Stimulated activated CD8-positive, alpha-beta memory T cell treated with anti-CD3 and anti-CD28 coated beads, Interleukin-7, amount 100 ng/mL, for 1 hour (primary cell): ENCODE measurements around the gene RPL10.
"Not testable (repeated sequence)": the region's sequence is repeated elsewhere in the genome, so short reads cannot be mapped to it uniquely, and the experiment has no call there.

Experiments
- DNase-seq, 2 donors: peaks; one replicate each; pipeline ENCODE4 v3.0.0-alpha.2; 2020; ENCODE audit warnings: low read depth in 2 of 2

Gene RPL10

GRCh38 chrX:154378059-154378798, 19.9 kb upstream of the RPL10 start:
- no peak for DNase-seq

DNA sequence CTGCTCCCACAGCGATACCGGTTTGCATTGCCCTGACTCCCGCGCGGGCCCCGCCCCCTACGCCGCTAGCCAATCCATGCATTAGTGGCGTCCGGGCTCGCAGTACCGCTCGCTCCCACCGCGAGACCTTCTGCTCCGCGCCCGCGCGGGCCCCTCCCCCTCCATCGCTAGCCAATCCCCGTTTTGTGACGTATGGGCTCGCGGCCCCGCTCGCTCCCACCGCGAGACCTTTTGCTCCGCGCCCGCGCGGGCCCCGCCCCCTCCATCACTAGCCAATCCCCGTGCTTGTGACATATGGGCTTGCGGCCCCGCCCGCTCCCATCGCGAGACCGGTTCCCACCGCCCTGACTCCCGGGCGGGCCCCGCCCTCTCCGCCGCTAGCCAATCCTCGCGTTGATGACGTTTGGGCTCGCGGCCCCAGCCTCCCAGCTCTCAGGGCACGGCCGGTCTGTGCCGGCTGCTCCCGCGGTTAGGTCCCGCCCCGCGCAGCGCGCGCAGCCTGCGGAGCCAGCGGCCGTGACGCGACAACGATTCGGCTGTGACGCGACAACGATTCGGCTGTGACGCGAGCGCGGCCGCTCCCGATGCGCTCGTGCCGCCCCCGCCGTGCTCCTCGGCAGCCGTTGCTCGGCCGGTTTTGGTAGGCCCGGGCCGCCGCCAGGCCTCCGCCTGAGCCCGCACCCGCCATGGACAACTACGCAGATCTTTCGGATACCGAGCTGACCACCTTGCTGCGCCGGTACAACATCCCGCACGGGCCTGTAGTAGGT, 19.2 kb upstream of the RPL10 start, which contains the start of gene EMD:
EMD (plus strand) TSS at position 497 of the 770 bp plus-strand sequence; CDS start at position 687, 190 bp downstream.
- peak; percentile 87 to 88 for DNase-seq

DNA sequence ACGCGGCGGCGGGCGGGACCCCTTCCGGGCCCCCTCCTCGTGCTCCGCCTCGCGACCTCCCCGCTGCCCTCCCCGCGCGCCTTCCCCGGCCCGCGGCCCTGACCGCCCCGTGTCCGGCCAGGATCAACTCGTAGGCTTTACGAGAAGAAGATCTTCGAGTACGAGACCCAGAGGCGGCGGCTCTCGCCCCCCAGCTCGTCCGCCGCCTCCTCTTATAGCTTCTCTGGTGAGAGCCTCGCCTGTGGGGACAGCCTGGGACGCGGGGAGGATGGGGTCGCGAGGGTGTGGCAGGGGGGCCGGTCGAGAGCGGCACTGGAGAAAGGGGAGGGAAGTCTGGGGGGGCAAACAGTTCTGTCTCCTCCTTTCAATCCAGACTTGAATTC, 18.6 kb upstream of the RPL10 start:
- DNase-seq: no peak

DNA sequence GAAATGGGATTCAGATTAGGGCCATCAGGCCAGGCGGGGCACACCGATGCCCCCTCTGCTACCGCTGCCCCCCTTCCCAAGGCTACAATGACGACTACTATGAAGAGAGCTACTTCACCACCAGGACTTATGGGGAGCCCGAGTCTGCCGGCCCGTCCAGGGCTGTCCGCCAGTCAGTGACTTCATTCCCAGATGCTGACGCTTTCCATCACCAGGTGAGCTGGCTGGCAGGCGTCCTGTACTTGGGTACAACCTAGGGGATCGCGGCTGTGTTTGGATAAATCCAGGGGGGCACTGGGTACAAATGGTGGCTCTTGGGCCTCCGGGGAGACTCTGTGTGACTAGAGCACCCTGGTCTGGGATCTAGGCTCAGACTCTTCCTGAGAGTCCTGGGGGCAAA, 18.0 kb upstream of the RPL10 start:
- DNase-seq: no peak

DNA sequence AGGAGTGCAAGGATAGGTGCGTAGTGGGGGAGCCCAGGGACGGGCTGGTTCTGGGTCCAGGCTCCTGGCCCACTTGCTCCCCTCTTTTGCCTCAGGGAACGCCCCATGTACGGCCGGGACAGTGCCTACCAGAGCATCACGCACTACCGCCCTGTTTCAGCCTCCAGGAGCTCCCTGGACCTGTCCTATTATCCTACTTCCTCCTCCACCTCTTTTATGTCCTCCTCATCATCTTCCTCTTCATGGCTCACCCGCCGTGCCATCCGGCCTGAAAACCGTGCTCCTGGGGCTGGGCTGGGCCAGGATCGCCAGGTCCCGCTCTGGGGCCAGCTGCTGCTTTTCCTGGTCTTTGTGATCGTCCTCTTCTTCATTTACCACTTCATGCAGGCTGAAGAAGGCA, 17.4 kb upstream of the RPL10 start:
- DNase-seq: no peak

DNA sequence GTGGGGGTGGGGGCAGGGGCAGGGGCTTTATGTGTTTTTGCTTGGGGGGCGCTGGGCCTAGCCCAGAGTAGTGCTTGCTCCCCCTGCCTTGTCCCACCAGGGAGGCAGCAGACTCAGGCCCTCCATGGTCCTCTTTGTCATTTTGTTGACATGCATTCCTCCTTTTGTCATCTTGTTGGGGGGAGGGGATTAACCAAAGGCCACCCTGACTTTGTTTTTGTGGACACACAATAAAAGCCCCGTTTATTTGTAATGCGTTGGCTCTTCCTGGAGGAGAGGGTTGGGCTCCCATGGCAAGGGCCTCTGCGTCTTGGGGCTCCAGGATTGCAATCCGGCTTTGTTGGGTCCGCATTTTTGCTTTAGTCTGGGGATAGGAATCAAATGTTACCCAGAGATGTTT, 16.9 kb upstream of the RPL10 start:
- DNase-seq: no peak

DNA sequence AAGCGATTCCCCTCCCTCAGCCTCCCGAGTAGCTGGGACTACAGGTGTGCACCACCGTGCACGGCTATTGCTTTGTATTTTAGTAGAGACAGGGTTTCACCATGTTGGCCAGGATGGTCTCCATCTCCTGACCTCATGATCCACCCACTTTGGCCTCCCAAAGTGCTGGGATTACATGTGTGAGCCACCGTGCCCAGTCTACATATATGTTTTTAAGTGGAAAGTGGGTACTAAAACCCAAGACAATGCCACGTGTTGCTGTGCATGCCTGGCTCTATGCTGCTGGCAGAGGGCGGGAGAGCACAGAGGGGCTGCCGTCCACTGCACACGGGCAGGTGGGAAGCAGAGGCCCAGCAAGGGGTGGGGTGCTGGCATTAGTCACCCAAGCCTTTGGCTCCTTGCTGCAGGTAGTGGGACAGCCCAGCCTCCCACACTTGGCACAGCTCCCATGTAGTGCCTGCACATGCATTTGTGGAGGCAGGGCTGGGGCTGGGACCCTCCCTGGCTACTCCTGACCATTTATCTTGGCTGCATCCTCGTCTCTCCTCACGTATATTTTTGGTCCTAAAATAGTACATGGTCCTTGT, 15.6 kb upstream of the RPL10 start:
- DNase-seq: no peak

GRCh38 chrX:154383359-154384283, 14.6 kb upstream of the RPL10 start:
- no peak for DNase-seq

GRCh38 chrX:154384284-154384892, 13.8 kb upstream of the RPL10 start:
- DNase-seq: no peak

DNA sequence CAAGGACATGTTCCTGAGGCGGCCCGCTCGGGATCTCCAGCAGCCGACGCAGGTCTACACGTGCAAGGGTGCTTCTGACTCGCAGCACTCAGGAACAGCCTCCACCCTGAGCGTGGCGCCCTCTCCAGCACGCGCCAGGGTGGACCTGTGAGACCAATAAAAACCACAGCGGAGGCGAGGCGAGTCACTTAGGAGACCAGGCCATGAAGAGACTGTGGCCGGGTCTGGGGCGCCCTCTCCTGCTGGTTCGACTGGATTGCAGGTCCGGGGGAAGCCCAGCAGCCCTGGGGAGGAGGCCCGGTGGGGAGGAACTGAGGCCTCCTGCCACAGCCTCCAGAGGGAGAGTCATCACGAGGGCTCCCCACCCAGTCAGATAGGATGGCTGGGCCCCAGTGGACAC, 10.1 kb upstream of the RPL10 start:
- not testable (repeated sequence) for DNase-seq

DNA sequence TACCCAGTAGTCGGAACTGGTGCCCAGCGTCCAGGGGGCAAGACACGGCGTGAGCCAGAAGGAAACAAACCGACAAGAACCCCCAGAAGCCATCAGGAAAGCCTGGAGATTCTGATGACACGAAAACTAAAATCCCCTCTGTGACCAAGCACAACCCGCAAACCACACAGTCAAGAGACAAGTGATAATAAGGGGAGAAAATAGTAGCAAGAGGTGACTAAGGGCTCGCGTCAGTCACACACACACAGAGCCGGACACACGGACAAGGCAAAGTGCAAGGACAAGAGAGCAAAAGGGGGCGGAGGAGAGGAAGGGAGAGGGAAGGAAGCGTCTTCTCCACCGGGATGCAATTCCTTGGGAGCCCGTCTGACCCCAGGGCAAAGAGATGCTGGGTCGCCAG, 9.5 kb upstream of the RPL10 start:
- DNase-seq: not testable (repeated sequence)

DNA sequence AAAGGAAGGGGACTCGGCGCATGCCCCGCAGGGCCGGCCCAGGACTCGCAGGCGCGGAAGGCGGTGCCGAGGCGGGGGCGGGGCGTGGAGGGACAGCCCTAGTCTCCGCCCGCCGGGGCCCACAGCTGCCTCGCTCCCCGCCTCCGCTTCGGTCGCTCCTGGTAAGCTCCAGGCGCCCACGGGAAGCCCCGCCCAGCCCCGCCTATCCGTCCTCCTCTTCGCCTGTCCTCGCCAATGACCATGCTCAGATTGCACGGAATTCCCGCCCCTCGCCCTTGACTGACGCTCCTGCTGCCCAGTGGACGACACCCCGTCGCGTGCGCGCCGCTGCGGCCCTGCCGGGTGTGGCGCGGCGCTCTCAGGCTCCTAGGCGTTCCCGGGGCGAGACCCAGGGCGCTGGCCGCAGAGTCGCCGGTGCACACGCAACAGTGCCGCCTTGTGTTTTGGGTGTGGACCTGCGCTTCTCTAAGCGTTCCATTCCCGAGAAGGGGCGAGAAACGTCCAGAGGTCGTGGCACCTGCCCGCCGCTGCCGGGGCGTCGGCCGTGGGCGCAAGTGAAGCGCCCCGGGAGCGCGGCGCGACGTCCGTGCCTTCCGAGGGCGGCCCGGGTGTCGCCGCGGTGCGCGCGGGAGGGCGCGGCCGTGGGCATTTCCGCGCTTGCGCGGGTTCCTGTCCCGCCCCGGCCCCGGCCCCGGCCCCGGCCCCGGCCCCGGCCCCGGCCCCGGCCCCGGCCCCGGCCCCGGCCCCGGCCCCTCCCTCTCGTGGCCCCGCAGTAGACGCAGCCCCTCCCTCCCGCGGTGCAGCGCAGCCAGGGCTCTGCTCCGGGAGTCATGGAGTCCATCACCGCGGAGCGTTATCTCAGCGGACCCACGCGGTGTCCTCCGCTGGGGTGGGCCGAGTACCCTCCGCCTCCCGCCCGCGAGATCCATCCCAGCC, 8.1 kb upstream of the RPL10 start:
- DNase-seq: not testable (repeated sequence)

- DNase-seq: not testable (repeated sequence)
Measured at GRCh38 chrX:154396363-154396762, 1.8 kb upstream of the RPL10 start.

GRCh38 chrX:154396973-154397887, 947 bp upstream of the RPL10 start:
- DNase-seq: no peak

GRCh38 chrX:154398668-154399526, 720 bp downstream of the RPL10 start:
- DNase-seq: peak; percentile 58 to 63

DNA sequence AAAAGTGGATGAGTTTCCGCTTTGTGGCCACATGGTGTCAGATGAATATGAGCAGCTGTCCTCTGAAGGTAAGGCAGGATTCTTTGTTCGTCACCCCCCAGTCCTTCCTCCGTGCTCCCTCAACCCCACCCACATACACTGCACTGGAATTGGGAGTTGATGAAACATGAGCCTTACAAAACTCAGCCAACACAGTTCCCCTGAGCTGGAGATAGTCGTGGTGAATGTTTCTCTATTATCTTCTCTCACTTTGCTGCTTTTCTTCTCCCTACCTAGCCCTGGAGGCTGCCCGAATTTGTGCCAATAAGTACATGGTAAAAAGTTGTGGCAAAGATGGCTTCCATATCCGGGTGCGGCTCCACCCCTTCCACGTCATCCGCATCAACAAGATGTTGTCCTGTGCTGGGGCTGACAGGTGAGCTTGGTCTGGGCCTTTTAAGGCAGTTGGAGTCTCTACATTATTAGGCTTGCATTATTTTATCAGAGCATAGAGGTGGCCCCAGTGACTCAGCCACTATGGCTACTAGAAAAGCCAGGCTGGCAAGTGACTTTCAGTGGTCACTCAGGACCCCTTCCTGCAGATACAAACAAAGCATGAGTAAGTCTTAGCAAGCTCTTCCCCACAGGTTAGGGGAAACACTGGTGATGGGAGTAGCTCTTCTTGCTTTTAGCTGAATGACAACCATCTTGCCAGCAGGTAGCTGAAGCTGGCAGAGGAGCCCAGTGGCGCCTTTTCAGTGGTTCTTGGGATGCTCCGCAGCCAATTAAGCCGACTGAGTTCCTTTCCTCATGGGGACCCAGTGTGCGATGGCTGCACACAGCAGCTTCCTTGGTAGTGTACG, 1.6 kb downstream of the RPL10 start:
- DNase-seq: no peak

- DNase-seq: not testable (repeated sequence)
Measured at GRCh38 chrX:154400369-154400817, 2.2 kb downstream of the RPL10 start.
